Hematopoietic multipotent progenitor cell treated with erythropoietin and hydrocortisone succinate and interleukin-3 and kit ligand, for 17 days (in vitro differentiated cells): ENCODE data around the gene CFC1.
"Not testable (repeated sequence)": the region's sequence is repeated elsewhere in the genome, so short reads cannot be mapped to it uniquely, and the experiment has no call there.

ENCODE experiments used
- DNase-seq: peaks from one replicate; pipeline ENCODE4 v3.0.0-alpha.2; 2015; ENCODE audit warnings: low spot score

CFC1 gene

GRCh38 chr2:130599393-130599792 lies at the start of gene CFC1:
TSS of gene CFC1 (minus strand) at chr2:130599575. CDS start at chr2:130599287, 288 bp downstream.
- not testable (repeated sequence) for DNase-seq

DNA sequence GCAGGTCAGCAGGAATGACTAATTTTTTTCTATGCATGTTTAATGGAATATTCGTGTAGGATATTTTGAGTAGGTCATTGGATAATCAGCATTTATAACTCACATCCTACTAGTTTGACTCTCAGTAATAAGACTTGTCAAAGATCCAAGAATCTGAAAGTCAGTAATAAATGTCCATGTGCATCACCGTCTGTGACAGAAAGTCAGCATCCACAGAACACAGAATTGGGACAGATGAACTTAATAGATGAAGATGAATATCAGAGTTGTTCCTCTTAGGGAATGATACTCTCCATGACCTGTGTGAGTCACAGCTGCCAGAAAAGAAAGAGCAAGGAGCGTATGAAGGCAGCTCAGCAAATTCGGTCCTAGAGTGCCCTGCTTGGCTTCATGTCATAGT lies 42.3 kb upstream of the CFC1 start:
- peak; percentile 1 for DNase-seq

GRCh38 chr2:130638973-130639372 lies 39.6 kb upstream of the CFC1 start:
- not testable (repeated sequence) for DNase-seq

DNA sequence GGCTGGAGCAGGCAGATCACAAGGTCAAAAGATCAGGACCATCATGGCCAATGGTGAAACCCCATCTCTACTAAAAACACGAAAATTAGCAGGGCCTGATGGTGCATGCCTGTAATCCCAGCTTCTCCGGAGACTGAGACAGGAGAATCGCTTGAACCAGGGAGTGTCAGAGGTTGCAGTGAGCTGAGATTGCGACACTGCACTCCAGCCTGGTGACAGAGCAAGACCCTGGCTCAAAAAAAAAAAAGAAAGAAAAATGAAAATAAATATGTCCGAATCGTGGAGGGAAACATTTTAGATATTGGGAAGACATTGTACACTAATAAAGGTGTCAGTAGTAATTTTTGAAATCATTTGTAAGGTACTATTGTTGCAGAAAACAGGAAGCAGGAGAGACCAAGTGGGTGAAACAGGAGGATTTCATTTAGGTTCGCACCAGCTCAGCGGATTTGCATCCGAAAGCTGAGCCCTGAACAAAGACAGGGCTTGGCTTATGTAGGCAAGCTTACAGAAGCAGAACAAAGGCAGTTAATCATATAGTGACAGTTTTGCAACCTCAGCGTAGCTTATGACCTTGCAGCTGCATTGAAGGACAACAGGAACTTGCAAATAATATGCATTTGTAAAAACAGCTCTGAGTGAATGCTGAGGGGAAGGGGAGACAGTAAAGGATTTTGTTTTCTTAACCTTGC lies 29.6 kb upstream of the CFC1 start:
- peak; percentile 1 for DNase-seq

DNA sequence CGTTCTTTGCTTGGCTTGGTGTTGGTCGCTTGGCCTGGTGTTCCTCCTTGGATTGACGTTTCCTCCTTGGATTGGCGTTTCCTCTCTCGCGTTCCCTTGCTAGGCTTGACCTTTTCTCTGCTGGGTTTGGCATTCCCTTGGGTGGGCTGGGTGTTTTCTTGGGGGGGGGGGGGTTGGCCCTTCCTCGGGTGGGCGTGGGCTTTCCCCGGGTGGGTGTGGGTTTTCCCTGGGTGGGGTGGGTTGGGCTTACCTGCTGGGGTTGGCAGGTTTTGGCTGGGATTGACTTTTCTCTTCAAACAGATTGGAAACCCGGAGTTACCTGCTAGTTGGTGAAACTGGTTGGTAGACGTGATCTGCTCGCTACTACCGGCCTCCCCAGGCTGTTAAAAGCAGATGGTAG lies 11.8 kb upstream of the CFC1 start, which contains the start of gene POTEJ:
POTEJ (plus strand) TSS at position 301 of the 400 bp plus-strand sequence; CDS start at position 394, 93 bp downstream.
- not testable (repeated sequence) for DNase-seq

- not testable (repeated sequence) for DNase-seq
These were observed 11.1 kb upstream of the CFC1 start for GRCh38 chr2:130610486-130610885.

- not testable (repeated sequence) for DNase-seq
These were observed 9.9 kb upstream of the CFC1 start for GRCh38 chr2:130609002-130609920.

DNA sequence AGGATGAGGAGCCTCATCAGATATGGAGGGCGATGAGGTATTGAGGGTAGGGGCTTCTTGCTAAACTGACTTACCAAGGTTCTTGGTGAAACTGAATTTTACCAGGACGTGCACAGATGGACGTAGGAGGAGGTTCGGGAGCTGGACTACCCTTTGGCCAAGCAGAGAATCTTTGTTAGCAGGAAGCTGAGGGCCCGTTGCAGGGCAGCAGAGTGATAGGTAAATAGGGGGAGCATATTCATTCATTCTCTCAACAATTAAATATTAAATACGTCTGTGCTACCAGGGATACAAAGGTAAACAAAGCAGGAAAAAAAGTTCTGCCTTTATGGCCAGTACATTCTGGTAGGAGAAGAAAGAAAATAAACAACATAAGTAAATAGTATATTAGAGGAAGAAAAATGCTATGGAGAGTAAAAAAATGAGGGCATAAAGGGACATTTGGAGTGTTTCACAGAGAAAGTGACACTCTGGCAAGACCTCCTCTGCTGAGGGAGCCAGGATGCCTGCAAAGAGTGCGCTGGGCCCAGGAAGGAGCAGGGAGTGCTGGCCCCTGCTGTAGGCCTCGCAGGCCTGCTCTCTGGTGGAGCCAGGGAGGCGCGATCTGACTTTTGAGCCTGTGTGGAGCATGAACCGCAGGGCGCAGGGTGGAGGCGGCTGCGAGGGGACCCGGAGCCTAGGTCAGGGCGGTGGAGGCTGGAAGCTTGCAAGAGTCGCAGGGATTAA lies 9.1 kb upstream of the CFC1 start:
- DNase-seq = not testable (repeated sequence)

GRCh38 chr2:130601648-130602302 lies 2.4 kb upstream of the CFC1 start:
- not testable (repeated sequence) for DNase-seq

- not testable (repeated sequence) for DNase-seq
These were observed 551 bp upstream of the CFC1 start for GRCh38 chr2:130599926-130600325.

- not testable (repeated sequence) for DNase-seq
These were observed 912 bp downstream of the CFC1 start for GRCh38 chr2:130598463-130598862.

DNA sequence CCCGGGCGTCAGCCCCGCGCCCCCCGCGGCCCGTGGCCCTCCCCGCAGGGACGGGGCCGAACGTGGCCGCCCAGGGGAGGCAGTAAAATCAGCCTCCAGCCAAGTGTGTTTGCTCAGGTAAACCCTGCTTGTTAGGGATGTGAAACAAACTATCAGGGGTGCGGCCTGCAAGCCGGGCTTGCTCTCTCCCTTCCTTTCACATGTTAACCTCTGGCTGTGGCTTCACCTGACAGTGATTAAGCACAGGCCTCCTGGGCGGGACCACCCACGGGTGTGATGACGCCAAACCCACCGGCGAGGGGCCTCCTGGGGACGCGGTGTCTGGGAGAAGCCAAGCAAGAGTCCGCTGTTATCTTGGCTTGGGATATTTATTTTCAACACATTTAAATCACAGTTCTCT lies 1.4 kb downstream of the CFC1 start:
- not testable (repeated sequence) for DNase-seq

GRCh38 chr2:130596757-130597156 lies 2.6 kb downstream of the CFC1 start:
- not testable (repeated sequence) for DNase-seq

GRCh38 chr2:130594011-130594410 lies 5.4 kb downstream of the CFC1 start:
- DNase-seq = not testable (repeated sequence)

DNA sequence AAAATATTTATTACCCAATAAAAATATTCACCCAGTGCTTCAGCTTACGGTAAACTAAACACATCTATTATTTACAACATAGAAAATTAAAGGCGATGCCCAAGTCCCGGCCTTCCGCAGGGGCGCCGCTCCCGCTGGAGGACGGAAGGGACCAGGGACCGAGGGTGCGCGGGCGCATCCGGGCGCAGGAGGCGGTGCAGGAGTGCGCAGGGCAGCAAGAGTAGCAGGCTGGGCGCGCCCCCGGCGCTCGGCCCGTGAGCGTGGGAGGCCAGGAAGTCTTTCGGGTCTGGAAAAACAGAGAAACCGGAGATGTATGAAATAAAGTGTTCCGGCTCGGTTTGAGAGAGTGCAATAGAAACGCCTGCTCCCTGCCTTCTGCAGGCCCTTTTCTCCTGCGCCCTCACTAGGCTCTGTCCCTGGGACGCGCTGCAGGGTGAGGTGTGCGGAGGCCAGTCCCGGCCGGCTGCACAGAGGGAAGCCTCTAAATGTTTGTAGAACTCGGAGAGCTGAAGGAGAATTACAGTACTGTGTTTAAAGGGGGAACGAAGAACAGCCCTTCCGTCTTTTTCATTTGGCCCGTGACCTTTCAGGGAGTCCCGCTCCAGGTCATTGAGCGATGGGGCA lies 6.5 kb downstream of the CFC1 start:
- not testable (repeated sequence) for DNase-seq

GRCh38 chr2:130590842-130591359 lies 8.5 kb downstream of the CFC1 start:
- DNase-seq = not testable (repeated sequence)

- not testable (repeated sequence) for DNase-seq
These were observed 9.1 kb downstream of the CFC1 start for GRCh38 chr2:130590170-130590841.

DNA sequence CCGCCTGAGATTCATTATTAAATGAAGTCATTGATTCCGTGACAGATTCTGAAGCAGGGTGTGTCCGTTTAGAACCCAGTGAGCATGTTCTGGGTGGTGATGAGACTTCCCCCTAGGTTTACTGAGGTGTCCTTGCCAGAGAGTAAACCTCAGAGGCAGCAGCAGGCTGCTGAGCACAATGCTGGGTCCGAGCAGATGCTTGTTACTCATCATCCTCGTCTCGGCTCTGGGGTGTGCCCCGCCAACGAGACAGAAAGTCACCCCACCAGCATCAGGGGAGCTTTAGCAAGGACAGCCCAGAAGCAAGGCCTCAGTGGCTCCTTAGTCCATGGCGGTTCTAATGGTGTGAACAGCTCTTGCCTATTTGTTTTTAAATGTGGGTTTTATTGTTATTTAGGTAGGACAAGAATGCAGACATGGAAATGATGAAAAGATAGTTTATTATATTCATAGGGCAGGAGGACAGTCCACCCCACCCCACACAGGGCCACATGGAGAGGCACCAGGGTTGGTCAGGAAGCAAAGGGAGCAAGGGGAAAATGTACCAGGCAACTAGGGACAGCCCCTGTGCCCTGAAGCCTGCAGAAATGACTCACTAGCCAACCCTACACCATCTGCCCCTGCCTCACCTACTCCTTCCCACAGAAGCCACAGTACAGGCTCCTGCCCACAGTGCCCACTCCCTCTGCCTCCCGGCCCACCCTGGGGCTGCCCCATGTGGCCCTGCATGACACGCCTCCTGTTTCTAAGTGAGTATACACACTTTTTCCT lies 10.5 kb downstream of the CFC1 start:
- DNase-seq = not testable (repeated sequence)

GRCh38 chr2:130584726-130585125 lies 14.6 kb downstream of the CFC1 start:
- DNase-seq = not testable (repeated sequence)
